Neural cell (in vitro differentiated cells): ENCODE measurements around the gene ADGB.

Source experiments
- EZH2 ChIP-seq: fragments of 200-600, 300-800 bp; shearing (Covaris generic), sonication (generic); IDR thresholded peaks from 2 replicates; pipeline ENCODE4 v1.6.1; 2014; ENCODE audit warnings: antibody characterized with exemption, low read length, borderline replicate concordance, mild to moderate bottlenecking; ENCODE audit not compliant: insufficient read depth, poor library complexity, severe bottlenecking
- POLR2AphosphoS5 ChIP-seq: IDR thresholded peaks from 2 replicates; pipeline ENCODE4 v1.6.1; 2012
- SMC3 ChIP-seq: fragments of 450-650 bp; conservative IDR thresholded peaks from 2 replicates; pipeline ENCODE4 v1.6.1; 2014; ENCODE audit warnings: antibody characterized with exemption, mild to moderate bottlenecking, moderate library complexity; ENCODE audit not compliant: poor library complexity
- TF ChIP-seq, protein P1 (sequence below): fragments of 450-650 bp; IDR thresholded peaks from 2 replicates; pipeline ENCODE4 v1.5.1; 2014; ENCODE audit warnings: antibody characterized with exemption, mild to moderate bottlenecking, moderate library complexity; ENCODE audit not compliant: poor library complexity, severe bottlenecking
- TF ChIP-seq, protein P2 (sequence below): IDR thresholded peaks from 2 replicates; pipeline ENCODE4 v1.6.1; 2012; ENCODE audit warnings: borderline replicate concordance

DNA sequence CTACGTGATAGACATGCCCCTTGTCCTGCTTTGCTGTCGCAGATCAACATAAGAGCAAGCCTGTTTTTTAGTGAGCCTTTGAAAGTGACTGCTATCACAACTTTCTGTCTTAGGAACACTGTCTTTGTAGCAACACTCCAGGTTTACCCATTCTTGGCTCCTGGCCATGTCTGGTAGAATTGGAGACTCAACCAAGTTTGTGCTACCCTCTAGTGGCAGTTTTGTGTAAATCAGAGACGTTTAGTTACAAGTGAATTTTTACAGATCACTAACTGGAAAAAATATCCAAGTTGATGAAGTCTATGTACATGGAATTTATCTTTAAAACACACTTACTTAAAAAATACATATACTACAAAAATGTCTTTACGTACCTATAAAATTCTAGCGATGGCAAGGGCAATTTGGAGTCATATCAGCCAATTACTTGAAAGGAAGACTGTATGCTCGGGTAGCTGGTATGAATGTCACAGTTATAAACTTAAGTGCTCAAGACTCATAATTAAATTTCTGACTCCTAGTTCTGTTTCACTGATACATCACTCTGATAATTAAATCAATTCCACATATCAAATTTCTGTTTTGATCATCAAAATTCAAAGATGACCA, 101.4 kb downstream of the ADGB start:
- TF ChIP-seq SMC3 (peak; percentile 94), POLR2AphosphoS5 (no peak), EZH2 (no peak)
- TF ChIP-seq, protein P1, sequence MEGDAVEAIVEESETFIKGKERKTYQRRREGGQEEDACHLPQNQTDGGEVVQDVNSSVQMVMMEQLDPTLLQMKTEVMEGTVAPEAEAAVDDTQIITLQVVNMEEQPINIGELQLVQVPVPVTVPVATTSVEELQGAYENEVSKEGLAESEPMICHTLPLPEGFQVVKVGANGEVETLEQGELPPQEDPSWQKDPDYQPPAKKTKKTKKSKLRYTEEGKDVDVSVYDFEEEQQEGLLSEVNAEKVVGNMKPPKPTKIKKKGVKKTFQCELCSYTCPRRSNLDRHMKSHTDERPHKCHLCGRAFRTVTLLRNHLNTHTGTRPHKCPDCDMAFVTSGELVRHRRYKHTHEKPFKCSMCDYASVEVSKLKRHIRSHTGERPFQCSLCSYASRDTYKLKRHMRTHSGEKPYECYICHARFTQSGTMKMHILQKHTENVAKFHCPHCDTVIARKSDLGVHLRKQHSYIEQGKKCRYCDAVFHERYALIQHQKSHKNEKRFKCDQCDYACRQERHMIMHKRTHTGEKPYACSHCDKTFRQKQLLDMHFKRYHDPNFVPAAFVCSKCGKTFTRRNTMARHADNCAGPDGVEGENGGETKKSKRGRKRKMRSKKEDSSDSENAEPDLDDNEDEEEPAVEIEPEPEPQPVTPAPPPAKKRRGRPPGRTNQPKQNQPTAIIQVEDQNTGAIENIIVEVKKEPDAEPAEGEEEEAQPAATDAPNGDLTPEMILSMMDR = peak; percentile 87
- TF ChIP-seq, protein P2, sequence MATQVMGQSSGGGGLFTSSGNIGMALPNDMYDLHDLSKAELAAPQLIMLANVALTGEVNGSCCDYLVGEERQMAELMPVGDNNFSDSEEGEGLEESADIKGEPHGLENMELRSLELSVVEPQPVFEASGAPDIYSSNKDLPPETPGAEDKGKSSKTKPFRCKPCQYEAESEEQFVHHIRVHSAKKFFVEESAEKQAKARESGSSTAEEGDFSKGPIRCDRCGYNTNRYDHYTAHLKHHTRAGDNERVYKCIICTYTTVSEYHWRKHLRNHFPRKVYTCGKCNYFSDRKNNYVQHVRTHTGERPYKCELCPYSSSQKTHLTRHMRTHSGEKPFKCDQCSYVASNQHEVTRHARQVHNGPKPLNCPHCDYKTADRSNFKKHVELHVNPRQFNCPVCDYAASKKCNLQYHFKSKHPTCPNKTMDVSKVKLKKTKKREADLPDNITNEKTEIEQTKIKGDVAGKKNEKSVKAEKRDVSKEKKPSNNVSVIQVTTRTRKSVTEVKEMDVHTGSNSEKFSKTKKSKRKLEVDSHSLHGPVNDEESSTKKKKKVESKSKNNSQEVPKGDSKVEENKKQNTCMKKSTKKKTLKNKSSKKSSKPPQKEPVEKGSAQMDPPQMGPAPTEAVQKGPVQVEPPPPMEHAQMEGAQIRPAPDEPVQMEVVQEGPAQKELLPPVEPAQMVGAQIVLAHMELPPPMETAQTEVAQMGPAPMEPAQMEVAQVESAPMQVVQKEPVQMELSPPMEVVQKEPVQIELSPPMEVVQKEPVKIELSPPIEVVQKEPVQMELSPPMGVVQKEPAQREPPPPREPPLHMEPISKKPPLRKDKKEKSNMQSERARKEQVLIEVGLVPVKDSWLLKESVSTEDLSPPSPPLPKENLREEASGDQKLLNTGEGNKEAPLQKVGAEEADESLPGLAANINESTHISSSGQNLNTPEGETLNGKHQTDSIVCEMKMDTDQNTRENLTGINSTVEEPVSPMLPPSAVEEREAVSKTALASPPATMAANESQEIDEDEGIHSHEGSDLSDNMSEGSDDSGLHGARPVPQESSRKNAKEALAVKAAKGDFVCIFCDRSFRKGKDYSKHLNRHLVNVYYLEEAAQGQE = no peak
